Activated naive CD8-positive, alpha-beta T cell treated with anti-CD3 and anti-CD28 coated beads for 36 hours (primary cell): ENCODE measurements around the gene DENND4C. TPM values are rescaled to one million over a fixed set of nuclear protein-coding genes. Genes with fewer than 3 reads are reported as not detected.

ENCODE experiments used
- DNase-seq: peaks from one replicate; pipeline ENCODE4 v3.0.0; 2021
- H3K27ac Mint-ChIP-seq: one replicate; pipeline ENCODE4 v1.8.0; 2022; ENCODE audit warnings: mild to moderate bottlenecking, moderate library complexity, mixed read lengths
- H3K27me3 Mint-ChIP-seq: one replicate; pipeline ENCODE4 v1.8.0; 2022; ENCODE audit warnings: mild to moderate bottlenecking, mixed read lengths
- H3K36me3 Mint-ChIP-seq: one replicate; pipeline ENCODE4 v1.8.0; 2021; ENCODE audit warnings: mild to moderate bottlenecking, mixed read lengths
- H3K4me1 Mint-ChIP-seq: one replicate; pipeline ENCODE4 v1.8.0; 2021; ENCODE audit warnings: mixed read lengths
- H3K4me3 Mint-ChIP-seq: one replicate; pipeline ENCODE4 v1.8.0; 2022; ENCODE audit warnings: mild to moderate bottlenecking, moderate library complexity, mixed read lengths
- H3K9me3 Mint-ChIP-seq: one replicate; pipeline ENCODE4 v1.8.0; 2022; ENCODE audit warnings: mixed read lengths
- total RNA-seq, 2 experiments: library from RNA; stranded (reverse); gene quantifications; one replicate each; pipeline ENCODE4 v1.2.3, GENCODE V29; 2021

DENND4C gene
- total RNA-seq, 2 experiments from 2014 or later, result 12.8 to 15.1 TPM

GRCh38 chr9:19271081-19271480 is 40.6 kb downstream of the DENND4C start:
- no peak for DNase-seq
- Mint-ChIP-seq H3K9me3 (peaks cover 6% of the 10 kb centered on the region), H3K4me1 (peaks cover 43% of the 10 kb centered on the region), H3K27me3 (no peaks in the 10 kb centered on the region), H3K27ac (no peak overlapping the region), H3K4me3 (no peak overlapping the region), H3K36me3 (peaks cover 28% of the 10 kb centered on the region)

GRCh38 chr9:19281801-19282200 is 51.3 kb downstream of the DENND4C start:
- peaks cover 28% of the 10 kb centered on the region for H3K4me1 Mint-ChIP-seq
- no peaks in the 10 kb centered on the region for H3K9me3 Mint-ChIP-seq
- no peak overlapping the region for H3K4me3 Mint-ChIP-seq
- H3K27me3 Mint-ChIP-seq, result no peaks in the 10 kb centered on the region
- H3K36me3 Mint-ChIP-seq, result peaks cover 2% of the 10 kb centered on the region
- DNase-seq, result no peak
- H3K27ac Mint-ChIP-seq, result no peak overlapping the region

- H3K27me3 Mint-ChIP-seq, result no peaks in the 10 kb centered on the region
- H3K4me1 Mint-ChIP-seq, result peaks cover 28% of the 10 kb centered on the region
- no peaks in the 10 kb centered on the region for H3K9me3 Mint-ChIP-seq
- no peak for DNase-seq
- H3K27ac Mint-ChIP-seq, result no peak overlapping the region
- no peak overlapping the region for H3K4me3 Mint-ChIP-seq
- peaks cover 2% of the 10 kb centered on the region for H3K36me3 Mint-ChIP-seq
Measured at GRCh38 chr9:19283072-19283710, 52.7 kb downstream of the DENND4C start.

- Mint-ChIP-seq H3K36me3 (peaks cover 1% of the 10 kb centered on the region), H3K9me3 (no peaks in the 10 kb centered on the region), H3K4me3 (no peak overlapping the region), H3K27me3 (no peaks in the 10 kb centered on the region), H3K4me1 (peaks cover 29% of the 10 kb centered on the region), H3K27ac (no peak overlapping the region)
- DNase-seq, result no peak
Measured at GRCh38 chr9:19284729-19285128, 54.2 kb downstream of the DENND4C start.

GRCh38 chr9:19286634-19287188 is 56.2 kb downstream of the DENND4C start:
- no peaks in the 10 kb centered on the region for H3K9me3 Mint-ChIP-seq
- peaks cover 5% of the 10 kb centered on the region for H3K36me3 Mint-ChIP-seq
- no peak for DNase-seq
- no peaks in the 10 kb centered on the region for H3K27me3 Mint-ChIP-seq
- H3K4me3 Mint-ChIP-seq, result no peak overlapping the region
- H3K4me1 Mint-ChIP-seq, result peaks cover 25% of the 10 kb centered on the region
- no peak overlapping the region for H3K27ac Mint-ChIP-seq

GRCh38 chr9:19288081-19288480 is 57.6 kb downstream of the DENND4C start:
- peaks cover 5% of the 10 kb centered on the region for H3K36me3 Mint-ChIP-seq

GRCh38 chr9:19290103-19290502 is 59.6 kb downstream of the DENND4C start:
- no peak overlapping the region for H3K4me3 Mint-ChIP-seq
- H3K36me3 Mint-ChIP-seq, result peaks cover 6% of the 10 kb centered on the region
- peaks cover 13% of the 10 kb centered on the region for H3K4me1 Mint-ChIP-seq
- no peaks in the 10 kb centered on the region for H3K27me3 Mint-ChIP-seq
- H3K27ac Mint-ChIP-seq, result no peak overlapping the region
- DNase-seq, result no peak
- H3K9me3 Mint-ChIP-seq, result no peaks in the 10 kb centered on the region

More at GRCh38 chr9:19288081-19288480, 57.6 kb downstream of the DENND4C start:
- H3K9me3 Mint-ChIP-seq, result no peaks in the 10 kb centered on the region
- no peak overlapping the region for H3K27ac Mint-ChIP-seq
- H3K4me3 Mint-ChIP-seq, result no peak overlapping the region
- H3K27me3 Mint-ChIP-seq, result no peaks in the 10 kb centered on the region
- peaks cover 24% of the 10 kb centered on the region for H3K4me1 Mint-ChIP-seq
- no peak for DNase-seq

- Mint-ChIP-seq H3K4me3 (no peak overlapping the region), H3K36me3 (peaks cover 5% of the 10 kb centered on the region), H3K4me1 (peaks cover 2% of the 10 kb centered on the region), H3K27ac (no peak overlapping the region), H3K27me3 (no peaks in the 10 kb centered on the region), H3K9me3 (no peaks in the 10 kb centered on the region)
- no peak for DNase-seq
Measured at GRCh38 chr9:19294219-19294618, 63.7 kb downstream of the DENND4C start.

- H3K4me1 Mint-ChIP-seq, result peaks cover 2% of the 10 kb centered on the region
- no peak overlapping the region for H3K4me3 Mint-ChIP-seq
- no peaks in the 10 kb centered on the region for H3K9me3 Mint-ChIP-seq
- H3K36me3 Mint-ChIP-seq, result peaks cover 12% of the 10 kb centered on the region
- H3K27me3 Mint-ChIP-seq, result no peaks in the 10 kb centered on the region
- H3K27ac Mint-ChIP-seq, result no peak overlapping the region
- DNase-seq, result no peak
Measured at GRCh38 chr9:19298436-19299000, 68.0 kb downstream of the DENND4C start.

- H3K27ac Mint-ChIP-seq, result no peak overlapping the region
- DNase-seq, result no peak
- H3K27me3 Mint-ChIP-seq, result no peaks in the 10 kb centered on the region
- H3K36me3 Mint-ChIP-seq, result peaks cover 19% of the 10 kb centered on the region
- H3K9me3 Mint-ChIP-seq, result no peaks in the 10 kb centered on the region
- no peak overlapping the region for H3K4me3 Mint-ChIP-seq
- H3K4me1 Mint-ChIP-seq, result no peaks in the 10 kb centered on the region
Measured at GRCh38 chr9:19303216-19303615, 72.7 kb downstream of the DENND4C start.

- no peaks in the 10 kb centered on the region for H3K4me1 Mint-ChIP-seq
- no peaks in the 10 kb centered on the region for H3K9me3 Mint-ChIP-seq
- no peak overlapping the region for H3K27ac Mint-ChIP-seq
- DNase-seq, result no peak
- H3K36me3 Mint-ChIP-seq, result peaks cover 17% of the 10 kb centered on the region
- H3K4me3 Mint-ChIP-seq, result no peak overlapping the region
- H3K27me3 Mint-ChIP-seq, result no peaks in the 10 kb centered on the region
Measured at GRCh38 chr9:19306568-19306967, 76.1 kb downstream of the DENND4C start.

GRCh38 chr9:19310246-19310645 is 79.8 kb downstream of the DENND4C start:
- Mint-ChIP-seq H3K4me1 (no peaks in the 10 kb centered on the region), H3K9me3 (no peaks in the 10 kb centered on the region), H3K36me3 (peaks cover 8% of the 10 kb centered on the region), H3K27me3 (no peaks in the 10 kb centered on the region), H3K27ac (no peak overlapping the region), H3K4me3 (no peak overlapping the region)
- DNase-seq, result no peak

- Mint-ChIP-seq H3K9me3 (no peaks in the 10 kb centered on the region), H3K27me3 (no peaks in the 10 kb centered on the region), H3K4me3 (no peak overlapping the region), H3K27ac (no peak overlapping the region), H3K4me1 (no peaks in the 10 kb centered on the region), H3K36me3 (peaks cover 2% of the 10 kb centered on the region)
- DNase-seq, result no peak
Measured at GRCh38 chr9:19313573-19313972, 83.1 kb downstream of the DENND4C start.

GRCh38 chr9:19320495-19320894 is 90.0 kb downstream of the DENND4C start:
- Mint-ChIP-seq H3K9me3 (no peaks in the 10 kb centered on the region), H3K27ac (no peak overlapping the region), H3K4me1 (peaks cover 7% of the 10 kb centered on the region), H3K27me3 (no peaks in the 10 kb centered on the region), H3K4me3 (no peak overlapping the region), H3K36me3 (peaks cover 5% of the 10 kb centered on the region)
- DNase-seq, result no peak

GRCh38 chr9:19331877-19332276 is 101.4 kb downstream of the DENND4C start:
- Mint-ChIP-seq H3K4me3 (no peak overlapping the region), H3K27me3 (no peaks in the 10 kb centered on the region), H3K36me3 (peaks cover 12% of the 10 kb centered on the region)

GRCh38 chr9:19336166-19336565 is 105.7 kb downstream of the DENND4C start:
- no peak overlapping the region for H3K27ac Mint-ChIP-seq
- no peaks in the 10 kb centered on the region for H3K9me3 Mint-ChIP-seq
- H3K27me3 Mint-ChIP-seq, result no peaks in the 10 kb centered on the region
- peaks cover 4% of the 10 kb centered on the region for H3K36me3 Mint-ChIP-seq
- H3K4me1 Mint-ChIP-seq, result no peaks in the 10 kb centered on the region
- H3K4me3 Mint-ChIP-seq, result no peak overlapping the region
- DNase-seq, result no peak

More at GRCh38 chr9:19331877-19332276, 101.4 kb downstream of the DENND4C start:
- DNase-seq, result no peak
- Mint-ChIP-seq H3K9me3 (no peaks in the 10 kb centered on the region), H3K27ac (no peak overlapping the region), H3K4me1 (no peaks in the 10 kb centered on the region)
